HS-27A (cell line): Measurements from ENCODE around the gene ZNF155.
"Not testable (repeated sequence)": the region's sequence is repeated elsewhere in the genome, so short reads cannot be mapped to it uniquely, and the experiment has no call there.

Source experiments
- DNase-seq: peaks from one replicate; pipeline ENCODE4 v3.0.0-alpha.2; 2012; ENCODE audit warnings: low read depth, missing footprints

Gene ZNF155

GRCh38 chr19:43983912-43984686, at the start of gene ZNF155:
TSS of gene ZNF155 (plus strand) at chr19:43984188. CDS start at chr19:43988544, 4,356 bp downstream.
- DNase-seq, result peak; percentile 98

- peak; percentile 87 for DNase-seq
Measured at GRCh38 chr19:43934985-43935708, 48.8 kb upstream of the ZNF155 start, which contains the start of gene ZNF45. TSS of gene ZNF45 (minus strand) at chr19:43935282. CDS start at chr19:43922185, 13,097 bp downstream.

DNA sequence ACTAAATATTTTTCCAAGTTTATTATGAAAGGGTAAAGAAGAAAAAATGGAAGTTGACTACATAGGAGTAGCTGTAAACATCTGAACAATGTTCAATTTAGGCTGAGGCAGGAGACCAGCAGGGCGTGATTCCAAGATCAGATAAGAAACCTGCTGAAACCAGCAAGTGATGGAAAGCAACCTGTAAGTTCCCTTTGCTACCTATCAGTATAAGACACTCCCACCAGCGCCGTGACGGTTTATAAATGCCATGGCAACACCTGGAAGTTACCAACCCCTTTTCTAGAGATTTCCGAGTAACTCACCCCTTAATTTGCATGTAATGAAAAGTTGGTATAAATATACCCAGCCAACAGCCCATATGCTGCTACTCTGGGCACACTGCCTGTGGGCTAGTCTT, 47.8 kb upstream of the ZNF155 start:
- no peak for DNase-seq

GRCh38 chr19:43939557-43940260, 44.3 kb upstream of the ZNF155 start:
- DNase-seq, result no peak

DNA sequence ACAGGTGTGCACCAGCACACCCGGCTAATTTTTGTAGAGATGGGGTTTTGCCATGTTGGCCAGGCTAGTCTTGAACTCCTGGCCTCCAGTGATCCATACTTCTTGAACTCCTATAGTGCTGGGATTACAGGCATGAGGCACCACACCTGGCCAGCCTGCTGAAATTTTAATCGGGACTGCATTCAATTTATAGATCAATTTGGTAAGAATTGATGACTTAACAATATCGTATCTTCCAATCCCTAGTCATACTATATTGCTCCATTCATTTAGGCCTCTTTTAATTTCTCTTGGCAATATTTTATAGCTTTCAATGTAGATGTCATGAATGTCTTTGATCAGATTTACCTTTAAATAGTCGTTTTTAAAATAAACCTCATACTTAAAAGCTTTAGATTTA, 43.3 kb upstream of the ZNF155 start:
- no peak for DNase-seq

DNA sequence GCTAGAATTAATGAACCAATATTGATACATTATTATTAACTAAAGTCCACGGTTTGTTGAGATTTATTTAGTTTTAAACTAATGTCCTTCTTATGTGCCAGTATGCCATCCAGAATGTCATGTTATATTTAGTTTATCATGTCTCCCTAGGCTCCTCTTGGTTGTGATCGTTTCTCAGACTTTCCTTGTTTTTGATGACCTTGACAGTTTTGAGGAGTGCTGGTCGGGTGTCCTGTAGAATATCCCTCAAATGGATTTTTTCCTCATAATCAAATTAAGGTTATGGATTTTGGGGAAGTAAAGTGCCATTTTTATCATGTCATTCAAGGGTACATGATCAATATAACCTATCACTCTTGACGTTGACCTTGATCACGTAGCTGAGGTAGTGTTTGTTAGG, 42.8 kb upstream of the ZNF155 start:
- DNase-seq, result no peak

- not testable (repeated sequence) for DNase-seq
Measured at GRCh38 chr19:43947412-43947811, 36.6 kb upstream of the ZNF155 start.

GRCh38 chr19:43949803-43950202, 34.2 kb upstream of the ZNF155 start:
- not testable (repeated sequence) for DNase-seq

GRCh38 chr19:43950834-43951645, 32.9 kb upstream of the ZNF155 start, which contains the start of gene ZNF221:
TSS of gene ZNF221 (plus strand) at chr19:43951228. CDS start at chr19:43962727, 11,499 bp downstream.
- peak; percentile 95 for DNase-seq

DNA sequence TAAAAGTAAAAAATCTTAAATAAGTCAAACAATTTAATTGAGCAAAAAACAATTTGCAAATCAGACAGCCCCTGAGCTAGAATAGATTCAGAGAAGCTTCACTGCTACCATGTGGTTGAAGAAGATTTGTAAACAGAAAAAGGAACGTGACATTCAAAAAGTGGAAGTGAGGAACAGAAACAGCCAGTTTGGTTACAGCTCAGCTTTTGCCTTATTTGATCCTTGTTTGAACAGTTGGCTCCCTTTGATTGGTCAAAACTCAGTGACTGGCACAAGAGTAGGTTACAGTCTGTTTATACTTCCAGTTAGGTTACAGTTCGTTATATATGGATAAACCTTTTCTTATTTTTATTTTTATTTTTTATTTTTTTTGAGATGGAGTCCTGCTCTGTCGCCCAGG, 27.2 kb upstream of the ZNF155 start:
- DNase-seq, result no peak

- no peak for DNase-seq
Measured at GRCh38 chr19:43957891-43958290, 26.1 kb upstream of the ZNF155 start.

GRCh38 chr19:43960411-43960810, 23.6 kb upstream of the ZNF155 start:
- DNase-seq, result no peak

DNA sequence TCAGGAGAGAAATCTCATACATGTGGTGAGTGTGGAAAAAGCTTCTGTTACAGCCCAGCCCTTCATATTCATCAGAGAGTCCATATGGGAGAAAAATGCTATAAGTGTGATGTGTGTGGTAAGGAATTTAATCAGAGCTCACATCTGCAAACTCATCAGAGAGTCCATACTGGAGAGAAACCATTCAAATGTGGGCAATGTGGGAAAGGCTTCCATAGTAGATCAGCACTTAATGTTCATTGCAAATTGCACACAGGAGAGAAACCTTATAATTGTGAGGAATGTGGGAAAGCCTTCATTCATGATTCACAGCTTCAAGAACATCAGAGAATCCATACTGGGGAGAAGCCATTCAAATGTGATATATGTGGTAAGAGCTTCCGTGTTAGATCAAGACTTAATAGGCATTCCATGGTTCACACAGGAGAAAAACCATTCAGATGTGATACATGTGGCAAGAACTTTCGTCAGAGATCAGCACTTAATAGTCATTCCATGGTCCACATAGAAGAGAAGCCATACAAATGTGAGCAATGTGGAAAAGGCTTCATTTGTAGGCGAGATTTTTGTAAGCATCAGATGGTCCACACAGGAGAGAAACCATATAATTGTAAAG, 17.8 kb upstream of the ZNF155 start:
- no peak for DNase-seq

GRCh38 chr19:43976732-43977131, 7.3 kb upstream of the ZNF155 start:
- no peak for DNase-seq

GRCh38 chr19:43983544-43983911, 460 bp upstream of the ZNF155 start:
- no peak for DNase-seq

- DNase-seq, result peak; percentile 9
Measured at GRCh38 chr19:43984687-43985000, 656 bp downstream of the ZNF155 start.

DNA sequence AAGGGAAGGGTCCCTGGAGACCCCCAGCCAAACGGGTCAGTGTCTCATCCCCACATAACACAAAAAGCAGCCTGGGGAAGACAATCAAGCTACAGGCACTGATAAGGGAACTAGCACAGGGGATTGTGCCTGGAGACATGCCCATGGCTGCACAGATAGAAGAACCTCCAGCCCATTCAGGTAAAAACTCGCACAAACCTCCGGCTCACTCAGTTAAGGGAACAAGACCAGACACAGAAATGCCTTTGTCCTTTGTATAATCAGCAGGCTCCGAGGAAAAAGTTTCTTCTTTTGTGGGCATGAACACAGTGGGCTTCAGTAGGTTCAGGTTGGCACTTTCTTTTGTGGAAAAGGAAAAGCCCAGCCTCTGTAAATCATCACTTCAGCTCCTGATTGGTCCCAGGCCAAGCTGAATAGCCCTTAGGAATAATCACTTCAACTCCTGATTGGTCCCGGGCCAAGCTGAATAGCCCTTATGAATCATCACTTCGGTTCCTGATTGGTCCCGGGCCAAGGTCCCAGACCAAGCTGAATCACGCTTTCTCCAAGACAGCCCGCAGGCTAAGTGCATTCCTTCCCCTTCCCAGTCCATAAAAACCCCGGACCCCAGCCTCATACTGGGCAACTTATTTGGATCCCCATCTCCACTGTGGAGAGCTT, 13.8 kb downstream of the ZNF155 start:
- no peak for DNase-seq

DNA sequence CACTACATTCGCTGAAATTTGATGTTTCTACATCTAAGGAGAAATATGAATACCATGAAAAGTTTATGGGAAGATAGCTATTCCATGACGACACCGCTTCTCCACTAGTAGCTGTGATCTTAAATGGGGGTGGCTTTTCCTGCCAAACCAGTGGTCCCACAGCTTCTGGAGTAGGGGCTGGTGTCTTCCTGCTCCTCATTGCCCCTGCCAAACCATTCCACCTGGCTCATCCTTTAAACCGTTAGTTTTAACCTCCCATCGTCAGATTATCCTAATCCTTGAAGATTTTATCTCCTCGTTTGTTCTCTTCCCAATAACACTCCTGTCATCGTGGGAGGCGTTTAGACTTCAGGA, 18.2 kb downstream of the ZNF155 start:
- DNase-seq, result no peak

DNA sequence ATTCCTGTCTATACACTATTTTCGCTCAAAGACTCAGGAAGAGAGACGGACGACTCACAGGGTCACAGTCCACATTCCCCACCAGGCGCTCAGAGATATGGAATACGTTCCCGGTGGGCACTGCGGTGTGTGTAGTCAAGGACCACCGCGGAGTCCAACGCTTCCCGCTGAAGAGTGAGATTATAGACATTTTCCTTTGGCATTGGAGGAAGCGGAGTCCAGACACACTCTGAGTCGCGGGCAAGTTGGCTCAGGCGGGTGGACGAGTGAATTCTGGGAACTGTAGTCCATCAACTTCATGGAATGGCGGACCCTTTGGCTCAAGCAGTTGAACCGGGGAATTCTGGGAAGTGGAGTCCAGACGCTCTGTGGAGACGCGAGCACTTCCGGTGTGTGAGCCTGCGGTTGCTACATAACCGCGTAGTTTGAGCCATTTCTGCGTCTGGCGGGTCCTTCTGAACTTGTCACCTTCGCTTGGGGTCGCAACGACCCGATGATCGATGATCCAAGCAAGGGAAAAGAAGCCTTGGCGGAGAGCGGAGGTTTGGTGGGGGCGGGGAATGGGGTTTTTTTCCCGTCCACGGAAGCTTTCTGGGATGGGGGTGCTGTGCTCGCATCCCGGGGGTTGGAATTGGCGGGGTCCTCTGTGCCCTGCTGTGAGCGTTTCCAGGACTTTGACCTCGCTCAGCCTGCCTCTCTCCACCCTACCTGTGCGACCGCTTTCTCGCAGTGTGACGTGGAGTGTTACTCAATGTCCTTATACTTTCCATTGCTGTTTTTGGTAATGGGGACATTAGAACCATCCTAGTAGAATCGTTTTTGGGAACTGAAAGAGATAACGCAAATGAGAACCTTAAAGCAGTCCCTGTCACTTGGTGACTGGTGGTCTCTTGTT, 18.8 kb downstream of the ZNF155 start, which contains the start of gene ZNF230:
ZNF230 (plus strand) TSS at position 392 of the 895 bp plus-strand sequence. CDS start 4,122 bp downstream, outside the sequence.
- peak; percentile 93 for DNase-seq
